HG03575 (cell line): Measurements from ENCODE around the gene BEST4.
"Not testable (repeated sequence)": the region's sequence is repeated elsewhere in the genome, so short reads cannot be mapped to it uniquely, and the experiment has no call there.

Experiments
- ATAC-seq: cut with Tn5 transposase; IDR thresholded peaks from one replicate; pipeline ENCODE4 v1.9.1; 2021; ENCODE audit not compliant: unreplicated experiment, insufficient number of reproducible peaks, low FRiP score; ENCODE audit errors: extremely low read depth

Gene BEST4

GRCh38 chr1:44805311-44806024, 17.5 kb upstream of the BEST4 start:
- no peak for ATAC-seq

GRCh38 chr1:44803312-44804095, 15.5 kb upstream of the BEST4 start:
- ATAC-seq: no peak

- ATAC-seq: no peak
Measured at GRCh38 chr1:44803062-44803311, 15.0 kb upstream of the BEST4 start.

- no peak for ATAC-seq
Measured at GRCh38 chr1:44802306-44803061, 14.5 kb upstream of the BEST4 start.

- ATAC-seq: no peak
Measured at GRCh38 chr1:44801491-44802305, 13.7 kb upstream of the BEST4 start.

- peak; percentile 67 for ATAC-seq
Measured at GRCh38 chr1:44799770-44800584, 12.0 kb upstream of the BEST4 start, which contains the start of gene PLK3. TSS of gene PLK3 (plus strand) at chr1:44800377. CDS start at chr1:44800464, 87 bp downstream.

GRCh38 chr1:44798481-44799365, 10.8 kb upstream of the BEST4 start:
- no peak for ATAC-seq

GRCh38 chr1:44797886-44798285, 9.9 kb upstream of the BEST4 start:
- not testable (repeated sequence) for ATAC-seq

- no peak for ATAC-seq
Measured at GRCh38 chr1:44792736-44793502, 4.9 kb upstream of the BEST4 start.

- ATAC-seq: no peak
Measured at GRCh38 chr1:44790968-44791801, 3.2 kb upstream of the BEST4 start.

GRCh38 chr1:44787506-44787905, 464 bp downstream of the BEST4 start:
- ATAC-seq: no peak

- no peak for ATAC-seq
Measured at GRCh38 chr1:44786841-44787426, 1.0 kb downstream of the BEST4 start.

GRCh38 chr1:44786138-44786840, 1.7 kb downstream of the BEST4 start:
- ATAC-seq: no peak

- ATAC-seq: no peak
Measured at GRCh38 chr1:44785501-44786137, 2.4 kb downstream of the BEST4 start.

- no peak for ATAC-seq
Measured at GRCh38 chr1:44785029-44785380, 3.0 kb downstream of the BEST4 start.
